SU-DHL-6 (cell line): ENCODE measurements around the gene KLF15.

Experiments
- H2AFZ ChIP-seq: fragments of 200-600 bp; sonication (generic); 2 replicates; pipeline ENCODE4 v1.6.1; 2014; ENCODE audit warnings: low read depth, mild to moderate bottlenecking, moderate library complexity, mixed read lengths, antibody characterized with exemption, low read length; ENCODE audit not compliant: severe bottlenecking
- H3F3A ChIP-seq: fragments of 200-600 bp; shearing (Covaris generic); 2 replicates; pipeline ENCODE4 v1.6.0; 2016; ENCODE audit warnings: antibody characterized with exemption, mild to moderate bottlenecking; ENCODE audit not compliant: insufficient read depth
- H3K27ac ChIP-seq: fragments of 200-600 bp; sonication (generic); 2 replicates; pipeline ENCODE4 v1.5.1; 2016; ENCODE audit warnings: low read depth, mild to moderate bottlenecking, low read length, moderate library complexity, mixed read lengths
- H3K27me3 ChIP-seq: fragments of 200-600 bp; sonication (generic), shearing (Covaris generic); 2 replicates; pipeline ENCODE4 v1.6.0; 2014; ENCODE audit warnings: mild to moderate bottlenecking, low read length
- H3K36me3 ChIP-seq: fragments of 200-600 bp; sonication (generic); 2 replicates; pipeline ENCODE4 v1.6.1; 2014; ENCODE audit warnings: mild to moderate bottlenecking, low read length, mixed read lengths
- H3K4me2 ChIP-seq: fragments of 300-600, 200-600 bp; shearing (Covaris generic), sonication (generic); 2 replicates; pipeline ENCODE4 v1.6.0; 2014; ENCODE audit warnings: low read length, low read depth, mild to moderate bottlenecking; ENCODE audit not compliant: poor library complexity, severe bottlenecking
- H3K4me3 ChIP-seq: fragments of 200-600 bp; sonication (generic); 2 replicates; pipeline ENCODE4 v1.5.1; 2014; ENCODE audit warnings: antibody characterized with exemption, low read length, mild to moderate bottlenecking, mixed read lengths; ENCODE audit not compliant: insufficient read depth, poor library complexity, severe bottlenecking
- H3K79me2 ChIP-seq: fragments of 200-600 bp; sonication (generic); 2 replicates; pipeline ENCODE4 v1.6.1; 2014; ENCODE audit warnings: mild to moderate bottlenecking, low read length, moderate library complexity; ENCODE audit not compliant: insufficient read depth
- H3K9ac ChIP-seq: fragments of 200-600 bp; sonication (generic); 2 replicates; pipeline ENCODE4 v1.7.0; 2014; ENCODE audit warnings: mild to moderate bottlenecking, low read length
- H3K9me2 ChIP-seq: fragments of 200-600 bp; sonication (generic); replicated peaks from 2 replicates; pipeline ENCODE4 v1.6.1; 2014; ENCODE audit warnings: low read length; ENCODE audit not compliant: insufficient read depth
- H3K9me3 ChIP-seq: fragments of 200-600 bp; sonication (generic); 2 replicates; pipeline ENCODE4 v1.6.1; 2014; ENCODE audit warnings: low read length, mixed read lengths; ENCODE audit not compliant: insufficient read depth
- H4K20me1 ChIP-seq: fragments of 200-600 bp; sonication (generic); 2 replicates; pipeline ENCODE4 v1.6.1; 2014; ENCODE audit warnings: low read depth, mild to moderate bottlenecking, antibody characterized with exemption, low read length, moderate library complexity, mixed read lengths
- EZH2phosphoT487 ChIP-seq: fragments of 200-600 bp; sonication (generic), shearing (Covaris generic); conservative IDR thresholded peaks from 2 replicates; pipeline ENCODE4 v1.6.1; 2018; ENCODE audit warnings: mild to moderate bottlenecking, antibody characterized with exemption, low read length, moderate library complexity, mixed read lengths
- TF ChIP-seq, protein P1 (sequence below): fragments of 200-600 bp; sonication (generic); IDR thresholded peaks from one replicate; pipeline ENCODE4 v1.5.1; 2017; ENCODE audit warnings: antibody characterized with exemption, mild to moderate bottlenecking, low read length, moderate library complexity; ENCODE audit not compliant: insufficient read depth, poor library complexity, severe bottlenecking

KLF15 gene

GRCh38 chr3:126317029-126317996 is 39.9 kb downstream of the KLF15 start:
- no peak overlapping the region for H2AFZ ChIP-seq
- TF ChIP-seq, protein P1, sequence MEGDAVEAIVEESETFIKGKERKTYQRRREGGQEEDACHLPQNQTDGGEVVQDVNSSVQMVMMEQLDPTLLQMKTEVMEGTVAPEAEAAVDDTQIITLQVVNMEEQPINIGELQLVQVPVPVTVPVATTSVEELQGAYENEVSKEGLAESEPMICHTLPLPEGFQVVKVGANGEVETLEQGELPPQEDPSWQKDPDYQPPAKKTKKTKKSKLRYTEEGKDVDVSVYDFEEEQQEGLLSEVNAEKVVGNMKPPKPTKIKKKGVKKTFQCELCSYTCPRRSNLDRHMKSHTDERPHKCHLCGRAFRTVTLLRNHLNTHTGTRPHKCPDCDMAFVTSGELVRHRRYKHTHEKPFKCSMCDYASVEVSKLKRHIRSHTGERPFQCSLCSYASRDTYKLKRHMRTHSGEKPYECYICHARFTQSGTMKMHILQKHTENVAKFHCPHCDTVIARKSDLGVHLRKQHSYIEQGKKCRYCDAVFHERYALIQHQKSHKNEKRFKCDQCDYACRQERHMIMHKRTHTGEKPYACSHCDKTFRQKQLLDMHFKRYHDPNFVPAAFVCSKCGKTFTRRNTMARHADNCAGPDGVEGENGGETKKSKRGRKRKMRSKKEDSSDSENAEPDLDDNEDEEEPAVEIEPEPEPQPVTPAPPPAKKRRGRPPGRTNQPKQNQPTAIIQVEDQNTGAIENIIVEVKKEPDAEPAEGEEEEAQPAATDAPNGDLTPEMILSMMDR, result no peak
- no peaks in the 10 kb centered on the region for H3K36me3 ChIP-seq
- H3K9ac ChIP-seq, result no peak overlapping the region
- H3F3A ChIP-seq, result no peaks in the 10 kb centered on the region
- H3K9me2 ChIP-seq, result no peaks in the 10 kb centered on the region
- H3K4me2 ChIP-seq, result no peak overlapping the region
- no peaks in the 10 kb centered on the region for H3K9me3 ChIP-seq
- no peaks in the 10 kb centered on the region for H3K27me3 ChIP-seq
- H3K4me3 ChIP-seq, result no peak overlapping the region
- no peaks in the 10 kb centered on the region for H4K20me1 ChIP-seq
- H3K27ac ChIP-seq, result no peak overlapping the region
- H3K79me2 ChIP-seq, result no peaks in the 10 kb centered on the region

DNA sequence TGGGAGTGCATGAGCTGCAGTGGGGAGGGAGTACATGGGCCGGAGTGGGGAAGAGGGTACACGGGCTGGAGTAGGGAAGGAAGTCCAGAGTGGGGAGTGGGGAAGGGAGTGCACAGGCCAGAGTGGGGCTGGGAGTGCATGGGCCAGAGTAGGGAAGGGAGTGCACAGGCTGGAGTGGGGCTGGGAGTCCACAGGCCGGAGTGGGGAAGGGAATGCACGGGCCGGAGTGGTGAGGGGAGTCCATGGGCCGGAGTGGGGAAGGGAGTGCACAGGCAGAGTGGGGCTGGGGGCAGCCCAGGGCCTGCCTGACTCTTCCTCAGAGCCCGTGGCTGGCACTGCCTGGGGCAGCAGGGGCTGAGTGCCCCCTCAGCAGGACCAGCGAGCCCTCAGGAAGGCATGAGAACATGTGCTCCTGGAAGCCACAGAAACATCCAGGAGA is 40.7 kb downstream of the KLF15 start:
- H3F3A ChIP-seq, result no peaks in the 10 kb centered on the region
- H3K4me3 ChIP-seq, result no peak overlapping the region
- no peaks in the 10 kb centered on the region for H3K36me3 ChIP-seq
- H2AFZ ChIP-seq, result no peak overlapping the region
- no peaks in the 10 kb centered on the region for H3K27me3 ChIP-seq
- no peak overlapping the region for H3K9ac ChIP-seq
- no peak overlapping the region for H3K4me2 ChIP-seq
- no peak overlapping the region for H3K27ac ChIP-seq
- no peaks in the 10 kb centered on the region for H4K20me1 ChIP-seq
- H3K9me2 ChIP-seq, result no peaks in the 10 kb centered on the region
- no peaks in the 10 kb centered on the region for H3K79me2 ChIP-seq
- no peak for TF ChIP-seq EZH2phosphoT487
- TF ChIP-seq, protein P1, result no peak
- no peaks in the 10 kb centered on the region for H3K9me3 ChIP-seq

- Histone ChIP-seq H4K20me1 (no peaks in the 10 kb centered on the region), H3K36me3 (no peaks in the 10 kb centered on the region), H3F3A (no peaks in the 10 kb centered on the region), H3K79me2 (no peaks in the 10 kb centered on the region), H3K9me3 (no peaks in the 10 kb centered on the region), H3K4me3 (no peak overlapping the region), H3K9me2 (no peaks in the 10 kb centered on the region), H3K9ac (no peak overlapping the region), H2AFZ (no peak overlapping the region), H3K27ac (no peak overlapping the region), H3K4me2 (no peak overlapping the region), H3K27me3 (no peaks in the 10 kb centered on the region)
- TF ChIP-seq, protein P1, result no peak
- TF ChIP-seq EZH2phosphoT487, result no peak
Measured at GRCh38 chr3:126316031-126316461, 41.2 kb downstream of the KLF15 start.
